ENCODE results near the gene BOD1L1. TPM values are rescaled to one million over a fixed set of nuclear protein-coding genes. Genes with fewer than 3 reads are reported as not detected.

BOD1L1 gene
- total and polyA plus RNA-seq, 2 experiments from 2014 or later = 11.9 to 29.1 TPM

GRCh38 chr4:13584481-13584880 is 43.0 kb downstream of the BOD1L1 start:
- no peaks in the 10 kb centered on the region for H3K27me3 ChIP-seq
- H3K79me2 ChIP-seq = no peaks in the 10 kb centered on the region
- no peak overlapping the region for H3K27ac ChIP-seq
- WGBS (ENCODE audit: low lambda C conversion rate, missing lambda C conversion rate) = 93% methylated on average over 5 of the region's 5 CpGs
- no peak overlapping the region for H2AFZ ChIP-seq
- H4K20me1 ChIP-seq (ENCODE audit: insufficient read depth, poor library complexity, severe bottlenecking) = no peaks in the 10 kb centered on the region
- no peak overlapping the region for H3K4me3 ChIP-seq
- no peak overlapping the region for H3K4me2 ChIP-seq
- H3K9me3 ChIP-seq (ENCODE audit: low read depth) = no peaks in the 10 kb centered on the region
- H3K9me2 ChIP-seq (replicated peaks; ENCODE audit: insufficient read depth) = no peaks in the 10 kb centered on the region
- H3K36me3 ChIP-seq (replicated peaks; ENCODE audit: insufficient read depth, low read depth) = no peaks in the 10 kb centered on the region
- no peaks in the 10 kb centered on the region for H3K4me1 ChIP-seq (ENCODE audit: insufficient read depth)
- TF ChIP-seq CTCF (IDR thresholded peaks at IDR 0.05; ENCODE audit: poor library complexity) (no peak), EZH2phosphoT487 (IDR thresholded peaks at IDR 0.05; ENCODE audit: low read depth, severe bottlenecking, unreplicated experiment) (no peak), EZH2 (IDR thresholded peaks at IDR 0.05; ENCODE audit: borderline replicate concordance) (no peak)
- DNase-seq (ENCODE audit: low spot score) = no peak

DNA sequence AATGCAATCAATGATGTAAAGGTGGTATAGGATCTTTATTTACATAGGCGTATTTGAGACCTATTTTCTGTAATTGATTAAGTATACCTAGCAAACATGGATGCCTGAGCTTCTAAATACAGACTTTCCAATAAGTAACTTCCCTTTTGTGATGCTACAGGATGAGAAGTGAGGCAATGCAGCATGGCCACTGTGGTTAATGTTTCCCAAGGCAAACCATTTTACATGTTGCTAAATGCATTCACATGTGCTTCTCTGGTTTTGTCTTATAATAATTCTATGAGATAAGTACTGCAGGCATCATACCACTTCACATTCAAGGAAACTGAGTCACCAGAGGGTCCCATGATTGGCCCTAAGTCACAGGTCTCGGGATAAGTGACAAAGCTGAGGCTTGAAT is 47.5 kb downstream of the BOD1L1 start:
- Histone ChIP-seq H3K4me1 (ENCODE audit: insufficient read depth) (no peaks in the 10 kb centered on the region), H3K9me2 (replicated peaks; ENCODE audit: insufficient read depth) (no peaks in the 10 kb centered on the region), H3K4me3 (no peak overlapping the region), H3K27me3 (no peaks in the 10 kb centered on the region), H3K27ac (no peak overlapping the region), H2AFZ (no peak overlapping the region), H3K79me2 (no peaks in the 10 kb centered on the region), H3K9me3 (ENCODE audit: low read depth) (no peaks in the 10 kb centered on the region), H4K20me1 (ENCODE audit: insufficient read depth, poor library complexity, severe bottlenecking) (no peaks in the 10 kb centered on the region), H3K36me3 (replicated peaks; ENCODE audit: insufficient read depth, low read depth) (peaks cover 4% of the 10 kb centered on the region), H3K4me2 (no peak overlapping the region)
- WGBS (ENCODE audit: low lambda C conversion rate, missing lambda C conversion rate) = 96% methylated on average over 2 of the region's 2 CpGs
- TF ChIP-seq EZH2 (IDR thresholded peaks at IDR 0.05; ENCODE audit: borderline replicate concordance) = no peak
- TF ChIP-seq CTCF (IDR thresholded peaks at IDR 0.05; ENCODE audit: poor library complexity) = no peak
- TF ChIP-seq EZH2phosphoT487 (IDR thresholded peaks at IDR 0.05; ENCODE audit: low read depth, severe bottlenecking, unreplicated experiment) = no peak
- DNase-seq (ENCODE audit: low spot score) = no peak

DNA sequence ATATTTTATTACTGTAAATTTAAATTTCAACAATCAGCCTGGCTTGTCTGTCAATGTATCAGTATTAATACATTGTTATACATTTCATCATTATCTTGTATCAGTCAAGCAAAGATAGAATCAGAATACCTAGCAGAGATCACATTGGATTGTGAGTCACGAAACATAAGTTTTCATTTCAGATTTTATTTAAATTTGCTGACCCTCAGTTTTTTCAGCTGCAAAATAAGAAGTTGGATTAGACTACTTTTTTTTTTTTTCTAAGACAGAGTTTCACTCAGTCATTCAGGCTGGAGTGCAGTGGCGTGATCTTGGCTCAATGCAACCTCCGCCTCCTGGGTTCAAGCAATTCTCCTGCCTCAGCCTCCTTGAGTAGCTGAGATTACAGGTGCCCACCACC is 49.9 kb downstream of the BOD1L1 start:
- Histone ChIP-seq H3K9me3 (ENCODE audit: low read depth) (no peaks in the 10 kb centered on the region), H3K36me3 (replicated peaks; ENCODE audit: insufficient read depth, low read depth) (peaks cover 4% of the 10 kb centered on the region), H3K9me2 (replicated peaks; ENCODE audit: insufficient read depth) (no peaks in the 10 kb centered on the region), H2AFZ (no peak overlapping the region), H3K4me3 (no peak overlapping the region), H3K4me1 (ENCODE audit: insufficient read depth) (no peaks in the 10 kb centered on the region), H3K4me2 (no peak overlapping the region), H3K27me3 (no peaks in the 10 kb centered on the region), H3K79me2 (no peaks in the 10 kb centered on the region), H3K27ac (no peak overlapping the region), H4K20me1 (ENCODE audit: insufficient read depth, poor library complexity, severe bottlenecking) (no peaks in the 10 kb centered on the region)
- TF ChIP-seq CTCF (IDR thresholded peaks at IDR 0.05; ENCODE audit: poor library complexity) (no peak), EZH2phosphoT487 (IDR thresholded peaks at IDR 0.05; ENCODE audit: low read depth, severe bottlenecking, unreplicated experiment) (no peak), EZH2 (IDR thresholded peaks at IDR 0.05; ENCODE audit: borderline replicate concordance) (no peak)
- WGBS (ENCODE audit: low lambda C conversion rate, missing lambda C conversion rate) = 100% methylated on average over 3 of the region's 3 CpGs
- no peak for DNase-seq (ENCODE audit: low spot score)

DNA sequence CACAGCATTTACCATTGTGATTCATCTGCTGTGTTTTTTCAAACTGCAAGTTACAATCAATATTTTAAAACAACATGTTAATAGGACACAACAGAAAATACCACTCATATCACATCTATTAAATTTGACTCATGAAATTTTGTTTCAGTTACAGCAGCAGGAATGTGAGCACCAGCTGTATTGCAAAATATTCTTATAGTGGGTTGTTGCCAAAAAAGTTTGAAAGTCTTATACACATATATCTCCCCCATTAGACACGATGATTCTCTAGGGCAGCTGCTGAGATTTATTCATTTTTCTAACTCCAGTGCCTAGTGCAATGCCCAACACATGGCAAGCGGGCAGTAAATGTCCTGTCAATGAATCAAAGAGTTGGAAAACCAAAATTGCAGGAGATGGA is 56.6 kb downstream of the BOD1L1 start:
- no peaks in the 10 kb centered on the region for H3K79me2 ChIP-seq
- no peak for TF ChIP-seq EZH2 (IDR thresholded peaks at IDR 0.05; ENCODE audit: borderline replicate concordance)
- no peak for TF ChIP-seq CTCF (IDR thresholded peaks at IDR 0.05; ENCODE audit: poor library complexity)
- TF ChIP-seq EZH2phosphoT487 (IDR thresholded peaks at IDR 0.05; ENCODE audit: low read depth, severe bottlenecking, unreplicated experiment) = no peak
- 96% methylated on average over 2 of the region's 2 CpGs for WGBS (ENCODE audit: low lambda C conversion rate, missing lambda C conversion rate)
- DNase-seq (ENCODE audit: low spot score) = no peak
- H3K36me3 ChIP-seq (replicated peaks; ENCODE audit: insufficient read depth, low read depth) = no peaks in the 10 kb centered on the region
- no peaks in the 10 kb centered on the region for H3K27me3 ChIP-seq
- no peaks in the 10 kb centered on the region for H3K4me1 ChIP-seq (ENCODE audit: insufficient read depth)
- no peak overlapping the region for H3K27ac ChIP-seq
- H3K9me2 ChIP-seq (replicated peaks; ENCODE audit: insufficient read depth) = no peaks in the 10 kb centered on the region
- no peak overlapping the region for H3K4me3 ChIP-seq
- no peaks in the 10 kb centered on the region for H3K9me3 ChIP-seq (ENCODE audit: low read depth)
- H4K20me1 ChIP-seq (ENCODE audit: insufficient read depth, poor library complexity, severe bottlenecking) = no peaks in the 10 kb centered on the region
- no peak overlapping the region for H3K4me2 ChIP-seq
- H2AFZ ChIP-seq = no peak overlapping the region
